SK-N-SH (cell line): ENCODE measurements around the gene SLC24A5. TPM values are rescaled to one million over a fixed set of nuclear protein-coding genes. Genes with fewer than 3 reads are reported as not detected.

Source experiments
- CTCF ChIA-PET: fragments of 300-600, 350-600 bp; formaldehyde crosslinking; extraction: SDS; loops from one replicate; lab custom pipeline; 2021; lab: Yijun Ruan, JAX
- POLR2A ChIA-PET: fragments of 350-600 bp; sonication (Branson Sonifier 250); formaldehyde crosslinking; extraction: SDS; loops from one replicate; lab custom pipeline; 2020; ENCODE audit warnings: antibody characterized with exemption, inconsistent platforms; lab: Yijun Ruan, JAX
- DNase-seq: peaks from one replicate; pipeline ENCODE4 v3.0.0; 2012
- H2AFZ ChIP-seq: fragments of 200-600 bp; sonication (generic); 2 replicates; pipeline ENCODE4 v1.8.1; 2016; ENCODE audit warnings: antibody characterized with exemption, mild to moderate bottlenecking, low read depth
- H3F3A ChIP-seq: fragments of 200-600 bp; sonication (generic); replicated peaks from 2 replicates; pipeline ENCODE3; 2016; ENCODE audit warnings: antibody characterized with exemption, mild to moderate bottlenecking; ENCODE audit not compliant: insufficient read depth
- H3K27ac ChIP-seq, 2 experiments: fragments of 200-500 bp in 1 of 2; fragments of 200-600 bp in 1 of 2; sonication (Bioruptor generic) in 1 of 2; sonication (generic), shearing (Covaris generic) in 1 of 2; 2 replicates each; pipeline versions ENCODE4 v1.5.1 to v1.6.1; 2014 to 2016; ENCODE audit warnings: low read depth in 2 of 2, inconsistent platforms in 1 of 2, low read length in 1 of 2, mild to moderate bottlenecking in 1 of 2, mixed read lengths in 1 of 2
- H3K27me3 ChIP-seq: fragments of 200-600 bp; sonication (generic), shearing (Covaris generic); 2 replicates; pipeline ENCODE4 v1.6.1; 2016; ENCODE audit warnings: mixed run types; ENCODE audit not compliant: insufficient read depth
- H3K36me3 ChIP-seq, 2 experiments: fragments of 200-500 bp in 1 of 2; fragments of 200-600 bp in 1 of 2; sonication (Bioruptor generic) in 1 of 2; sonication (generic) in 1 of 2; replicated peaks in 1 of 2; 2 replicates each; pipeline versions ENCODE3 to v1.5.1; 2014 to 2016; ENCODE audit warnings: low read length in 1 of 2, mild to moderate bottlenecking in 1 of 2; ENCODE audit not compliant: insufficient read depth in 2 of 2, control insufficient read depth in 1 of 2
- H3K4me1 ChIP-seq, 2 experiments: fragments of 200-500 bp in 1 of 2; fragments of 200-600 bp in 1 of 2; sonication (Bioruptor generic) in 1 of 2; sonication (generic), shearing (Covaris generic) in 1 of 2; 2 replicates each; pipeline versions ENCODE4 v1.5.1 to v1.6.1; 2014 to 2016; ENCODE audit warnings: low read depth in 1 of 2, low read length in 1 of 2, mixed run types in 1 of 2; ENCODE audit not compliant: insufficient read depth in 2 of 2, control insufficient read depth in 1 of 2
- H3K4me2 ChIP-seq: fragments of 200-600 bp; sonication (generic), shearing (Covaris generic); 2 replicates; pipeline ENCODE4 v1.6.1; 2017; ENCODE audit warnings: mixed run types
- H3K4me3 ChIP-seq, 2 experiments: fragments of 200-500 bp in 1 of 2; fragments of 200-600 bp in 1 of 2; sonication (Bioruptor generic) in 1 of 2; sonication (generic), shearing (Covaris generic) in 1 of 2; 2 replicates each; pipeline versions ENCODE4 v1.5.1 to v1.8.1; 2014 to 2016; ENCODE audit warnings: low read depth in 2 of 2, inconsistent platforms in 1 of 2, low read length in 1 of 2, mild to moderate bottlenecking in 1 of 2, mixed read lengths in 1 of 2, moderate library complexity in 1 of 2
- H3K79me2 ChIP-seq: fragments of 200-600 bp; sonication (generic); 2 replicates; pipeline ENCODE4 v1.8.1; 2017; ENCODE audit warnings: mild to moderate bottlenecking; ENCODE audit not compliant: insufficient read depth
- H3K9ac ChIP-seq: fragments of 200-600 bp; sonication (generic); 2 replicates; pipeline ENCODE4 v1.6.1; 2017; ENCODE audit warnings: mixed run types
- H3K9me2 ChIP-seq: fragments of 200-600 bp; sonication (generic); 2 replicates; pipeline ENCODE4 v1.6.1; 2017; ENCODE audit warnings: mixed run types
- H3K9me3 ChIP-seq: fragments of 200-600 bp; sonication (generic); 2 replicates; pipeline ENCODE4 v1.6.1; 2017; ENCODE audit warnings: mixed run types, mild to moderate bottlenecking, moderate library complexity
- H4K20me1 ChIP-seq: fragments of 200-600 bp; sonication (generic); 2 replicates; pipeline ENCODE4 v1.6.1; 2017; ENCODE audit warnings: mild to moderate bottlenecking, mixed run types; ENCODE audit not compliant: insufficient read depth
- ELF1 ChIP-seq: IDR thresholded peaks from 2 replicates; pipeline ENCODE4 v1.4.0; 2012
- EP300 ChIP-seq, 2 experiments: IDR thresholded peaks; 2 replicates each; pipeline versions ENCODE4 v1.4.0 to v1.6.1; 2012; ENCODE audit warnings: borderline replicate concordance in 1 of 2, low read depth in 1 of 2, low read length in 1 of 2
- FOSL2 ChIP-seq: IDR thresholded peaks from 2 replicates; pipeline ENCODE4 v1.4.0; 2012; ENCODE audit warnings: low read depth, mild to moderate bottlenecking, moderate library complexity, borderline replicate concordance
- FOXJ3 ChIP-seq: sonication (generic); formaldehyde crosslinking; IDR thresholded peaks from 2 replicates; pipeline ENCODE4 v1.5.1; 2020; ENCODE audit warnings: mild to moderate bottlenecking, missing genetic modification reagents
- GABPA ChIP-seq: IDR thresholded peaks from 2 replicates; pipeline ENCODE4 v1.4.0; 2012; ENCODE audit warnings: low read depth, mild to moderate bottlenecking
- GATA2 ChIP-seq: sonication (generic); formaldehyde crosslinking; IDR thresholded peaks from 2 replicates; pipeline ENCODE4 v1.5.0; 2020; ENCODE audit warnings: mild to moderate bottlenecking, missing genetic modification reagents
- IRF3 ChIP-seq: fragments of 150-350 bp; IDR thresholded peaks from 2 replicates; pipeline ENCODE4 v1.6.1; 2016; ENCODE audit warnings: mild to moderate bottlenecking, low read depth, low read length
- MAX ChIP-seq: IDR thresholded peaks from 2 replicates; pipeline ENCODE4 v1.4.0; 2012; ENCODE audit warnings: low read depth
- MXI1 ChIP-seq: IDR thresholded peaks from 2 replicates; pipeline ENCODE4 v1.6.1; 2012; ENCODE audit warnings: mild to moderate bottlenecking, low read depth, low read length, improper control_type of control experiment
- PBX3 ChIP-seq: IDR thresholded peaks from 2 replicates; pipeline ENCODE4; 2012
- RCOR1 ChIP-seq: fragments of 150-350 bp; IDR thresholded peaks from 2 replicates; pipeline ENCODE4 v1.6.1; 2017; ENCODE audit warnings: antibody characterized with exemption, low read length
- REST ChIP-seq: IDR thresholded peaks from 2 replicates; pipeline ENCODE4 v1.6.1; 2012; ENCODE audit warnings: mild to moderate bottlenecking, low read depth, low read length, moderate library complexity
- RFX5 ChIP-seq: IDR thresholded peaks from 2 replicates; pipeline ENCODE4 v1.6.1; 2012; ENCODE audit warnings: mild to moderate bottlenecking, improper control_type of control experiment, low read length
- SIN3A ChIP-seq: IDR thresholded peaks from 2 replicates; pipeline ENCODE4 v1.6.1; 2012; ENCODE audit warnings: low read depth, mild to moderate bottlenecking, low read length, moderate library complexity, borderline replicate concordance
- SMC3 ChIP-seq: IDR thresholded peaks from 2 replicates; pipeline ENCODE4 v1.6.1; 2012; ENCODE audit warnings: low read depth, low read length, improper control_type of control experiment
- TCF12 ChIP-seq: IDR thresholded peaks from 2 replicates; pipeline ENCODE4 v1.4.0; 2012
- TEAD4 ChIP-seq: IDR thresholded peaks from 2 replicates; pipeline ENCODE4 v1.4.0; 2012; ENCODE audit warnings: mild to moderate bottlenecking, borderline replicate concordance; ENCODE audit not compliant: insufficient read depth
- USF2 ChIP-seq: fragments of 150-350 bp; IDR thresholded peaks from 2 replicates; pipeline ENCODE4 v1.6.1; 2017; ENCODE audit warnings: antibody characterized with exemption, low read length, low read depth, borderline replicate concordance
- YY1 ChIP-seq: IDR thresholded peaks from 2 replicates; pipeline ENCODE4 v1.4.0; 2012; ENCODE audit warnings: low read depth, mild to moderate bottlenecking
- WGBS: methylation state at CpG from one replicate; pipeline ENCODE4 v1.1.6; 2017; ENCODE audit warnings: low lambda C conversion rate; 5-methylcytosine and 5-hydroxymethylcytosine counted together
- polyA plus RNA-seq, 3 experiments: library from polyadenylated mRNA; depleted of rRNA; stranded (reverse); fragments of >200 nt; gene quantifications; 2 replicates each; pipeline ENCODE4 v1.2.3, GENCODE V29; 2012

Gene SLC24A5
- polyA plus RNA-seq, 1 of the 3 experiments (the other 2 are of a cell fraction) = not detected

- TF ChIP-seq PBX3 = no peak
- TF ChIP-seq RFX5 = no peak
- no peak for TF ChIP-seq IRF3
These were observed 31.1 kb upstream of the SLC24A5 start (continued) for GRCh38 chr15:48089702-48090101.

- POLR2A ChIA-PET = no interaction called here
- Histone ChIP-seq H3K4me3 (no peak overlapping the region), H3K27ac (no peak overlapping the region), H3K79me2 (no peaks in the 10 kb centered on the region), H4K20me1 (no peaks in the 10 kb centered on the region), H3K27me3 (no peaks in the 10 kb centered on the region; the same call in 1 of the 2 replicates), H3K36me3 (no peaks in the 10 kb centered on the region), H3K9me2 (no peaks in the 10 kb centered on the region), H3K9me3 (no peaks in the 10 kb centered on the region), H3K9ac (no peak overlapping the region), H3K4me1 (peaks cover 0 to 17% of the 10 kb centered on the region in 2 experiments; a peak in 1 of 4 replicates), H3F3A (no peaks in the 10 kb centered on the region), H3K4me2 (no peak overlapping the region), H2AFZ (no peak overlapping the region)
- 44% methylated on average over 2 of the region's 2 CpGs for WGBS
- no peak for DNase-seq
- CTCF ChIA-PET = interaction anchor here (0.5 to 1.5 kb wide), 3 partner anchors 102 to 1780 kb away, joined by 3 to 5 read pairs (median 3); no protein-coding TSS in a partner anchor
- no peak for TF ChIP-seq RFX5
- no peak for TF ChIP-seq GATA2 (CRISPR knock-in tag)
- TF ChIP-seq SMC3 = no peak
- no peak for TF ChIP-seq PBX3
- TF ChIP-seq ELF1 = no peak
- no peak for TF ChIP-seq MXI1
- no peak for TF ChIP-seq MAX
- no peak for TF ChIP-seq IRF3
- no peak for TF ChIP-seq TEAD4
- no peak for TF ChIP-seq FOSL2
- no peak for TF ChIP-seq EP300 (IDR thresholded peaks at IDR 0.05; ENCODE audit: borderline replicate concordance in 1 of 2, low read depth in 1 of 2, low read length in 1 of 2)
- no peak for TF ChIP-seq SIN3A
- TF ChIP-seq FOXJ3 (CRISPR knock-in tag) = no peak
- no peak for TF ChIP-seq TCF12
- TF ChIP-seq USF2 = no peak
- no peak for TF ChIP-seq GABPA
- no peak for TF ChIP-seq RCOR1
- no peak for TF ChIP-seq YY1
- TF ChIP-seq REST = no peak
These were observed 30.7 kb upstream of the SLC24A5 start for GRCh38 chr15:48090115-48090514.
